ENCODE results near the gene SMIM36. TPM values are rescaled to one million over a fixed set of nuclear protein-coding genes. Genes with fewer than 3 reads are reported as not detected.

The SMIM36 gene
- total and polyA plus RNA-seq, 2 of the 8 experiments (the other 6 are each of a cell fraction or from before 2014, with no cell fraction given) = not detected

- H2AFZ ChIP-seq (ENCODE audit: low read length) = no peak overlapping the region
- no peak overlapping the region for H2BK20ac ChIP-seq (ENCODE audit: low read length)
- ChIA-PET CTCF (ENCODE audit: partially characterized antibody) (no interaction called here), POLR2A (ENCODE audit: partially characterized antibody) (no interaction called here)
- H3K56ac ChIP-seq (replicated peaks; ENCODE audit: insufficient read length, low read depth, low read length) = no peak overlapping the region
- no peak overlapping the region for H4K5ac ChIP-seq (ENCODE audit: insufficient read length, low read depth, low read length)
- no peaks in the 10 kb centered on the region for H3K36me3 ChIP-seq (ENCODE audit: control insufficient read depth in 2 of 4, insufficient read depth in 4 of 4, low read length in 3 of 4)
- H3K23ac ChIP-seq (ENCODE audit: insufficient read length) = no peak overlapping the region
- H2AK5ac ChIP-seq (ENCODE audit: low read depth, low read length) = no peak overlapping the region
- no peak overlapping the region for H2BK5ac ChIP-seq (ENCODE audit: low read depth, low read length)
- no peak overlapping the region for H3K18ac ChIP-seq (ENCODE audit: extremely low read depth, low read length)
- no peaks in the 10 kb centered on the region for H3K79me1 ChIP-seq (ENCODE audit: low read depth, low read length)
- no peak overlapping the region for H3K27ac ChIP-seq (ENCODE audit: low read depth, low read length)
- no peak overlapping the region for H3K14ac ChIP-seq (ENCODE audit: insufficient read length)
- no peak overlapping the region for H3K4me2 ChIP-seq (ENCODE audit: insufficient read depth in 1 of 2, low read depth in 2 of 2, low read length in 2 of 2)
- no peak overlapping the region for H4K8ac ChIP-seq (ENCODE audit: extremely low read depth, insufficient read depth, low read length)
- no peak overlapping the region for H2BK12ac ChIP-seq (ENCODE audit: low read depth, low read length)
- H2BK120ac ChIP-seq (replicated peaks; ENCODE audit: low read depth, low read length) = no peak overlapping the region
- no peaks in the 10 kb centered on the region for H3K9me3 ChIP-seq (ENCODE audit: insufficient read depth in 2 of 2, low read depth in 1 of 2, low read length in 1 of 2)
- H4K20me1 ChIP-seq (replicated peaks in 1 of 2; ENCODE audit: control insufficient read depth in 1 of 2, insufficient read depth in 2 of 2, low read length in 2 of 2) = no peaks in the 10 kb centered on the region
- no peaks in the 10 kb centered on the region; the same call in 1 of the 2 replicates for H3K23me2 ChIP-seq (ENCODE audit: low read depth, low read length)
- 100% methylated on average over 1 of the region's 1 CpG; no CpG with 5 or more reads in 1 of the 2 experiments for whole genome bisulfite sequencing, 2 experiments (ENCODE audit: extremely low coverage in 1 of 2, insufficient coverage in 1 of 2, insufficient read length in 1 of 2, insufficient replicate concordance in 2 of 2, low coverage in 1 of 2, low lambda C conversion rate in 2 of 2, missing lambda C conversion rate in 1 of 2)
- no peaks in the 10 kb centered on the region for H3K27me3 ChIP-seq (replicated peaks in 1 of 4; ENCODE audit: control insufficient read depth in 3 of 4, extremely low read depth in 1 of 4, insufficient read depth in 3 of 4, low read length in 3 of 4)
- H4K91ac ChIP-seq (replicated peaks; ENCODE audit: insufficient read length, low read length) = no peak overlapping the region
- H3K4ac ChIP-seq (replicated peaks; ENCODE audit: insufficient read length, low read depth, low read length) = no peak overlapping the region
- FAIRE-seq (no peak), DNase-seq (ENCODE audit: low read depth in 1 of 2, low spot score in 2 of 2) (no peak)
- no peak overlapping the region for H3K9ac ChIP-seq (replicated peaks in 1 of 4; ENCODE audit: extremely low read depth in 1 of 4, low read depth in 3 of 4, low read length in 3 of 4)
- H3K4me3 ChIP-seq (ENCODE audit: extremely low read depth in 1 of 4, insufficient read depth in 2 of 4, low read depth in 3 of 4, low read length in 4 of 4) = no peak overlapping the region
- H2BK15ac ChIP-seq (ENCODE audit: low read length) = no peak overlapping the region
- no peaks in the 10 kb centered on the region for H3K79me2 ChIP-seq (ENCODE audit: control insufficient read depth in 1 of 2, insufficient read depth in 2 of 2, low read length in 2 of 2)
- peaks cover 3 to 6% (median 5%) of the 10 kb centered on the region in 4 experiments; a peak in 6 of 7 replicates for H3K4me1 ChIP-seq (replicated peaks in 1 of 4; ENCODE audit: control insufficient read depth in 3 of 4, insufficient read depth in 4 of 4, low read length in 3 of 4)
- no peak for TF ChIP-seq POLR2AphosphoS5 (IDR thresholded peaks at IDR 0.05; ENCODE audit: low read depth, low read length)
- TF ChIP-seq RXRA (IDR thresholded peaks at IDR 0.05; ENCODE audit: insufficient read depth, low read depth, low read length) = no peak
- TF ChIP-seq YY1 (IDR thresholded peaks at IDR 0.05; ENCODE audit: low read depth, low read length) = no peak
- TF ChIP-seq CHD2 (IDR thresholded peaks at IDR 0.05; ENCODE audit: low read length) = no peak
- TF ChIP-seq SP4 (IDR thresholded peaks at IDR 0.05; ENCODE audit: low read length) = no peak
- TF ChIP-seq NANOG (IDR thresholded peaks at IDR 0.05; ENCODE audit: insufficient read depth, low read depth, low read length, poor library complexity, severe bottlenecking) = no peak
- TF ChIP-seq HDAC6 (IDR thresholded peaks at IDR 0.05; ENCODE audit: low read depth, low read length) = no peak
- TF ChIP-seq, protein P1, sequence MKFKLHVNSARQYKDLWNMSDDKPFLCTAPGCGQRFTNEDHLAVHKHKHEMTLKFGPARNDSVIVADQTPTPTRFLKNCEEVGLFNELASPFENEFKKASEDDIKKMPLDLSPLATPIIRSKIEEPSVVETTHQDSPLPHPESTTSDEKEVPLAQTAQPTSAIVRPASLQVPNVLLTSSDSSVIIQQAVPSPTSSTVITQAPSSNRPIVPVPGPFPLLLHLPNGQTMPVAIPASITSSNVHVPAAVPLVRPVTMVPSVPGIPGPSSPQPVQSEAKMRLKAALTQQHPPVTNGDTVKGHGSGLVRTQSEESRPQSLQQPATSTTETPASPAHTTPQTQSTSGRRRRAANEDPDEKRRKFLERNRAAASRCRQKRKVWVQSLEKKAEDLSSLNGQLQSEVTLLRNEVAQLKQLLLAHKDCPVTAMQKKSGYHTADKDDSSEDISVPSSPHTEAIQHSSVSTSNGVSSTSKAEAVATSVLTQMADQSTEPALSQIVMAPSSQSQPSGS (IDR thresholded peaks at IDR 0.05; ENCODE audit: low read length) = no peak
- no peak for TF ChIP-seq CREB1 (IDR thresholded peaks at IDR 0.05)
- no peak for TF ChIP-seq FOSL1 (IDR thresholded peaks at IDR 0.05; ENCODE audit: insufficient read depth, low read depth, low read length)
- TF ChIP-seq JUN (IDR thresholded peaks at IDR 0.05; ENCODE audit: low read depth, low read length) = no peak
- no peak for TF ChIP-seq EP300 (IDR thresholded peaks at IDR 0.05; ENCODE audit: borderline replicate concordance in 1 of 2, low read depth in 2 of 2, low read length in 2 of 2)
- no peak for TF ChIP-seq KDM4A (IDR thresholded peaks at IDR 0.05; ENCODE audit: low read depth, low read length, severe bottlenecking)
- TF ChIP-seq GTF2F1 (IDR thresholded peaks at IDR 0.05; ENCODE audit: borderline replicate concordance, low read depth, low read length) = no peak
Observed at GRCh38 chr17:55462234-55462633, 49.0 kb downstream of the SMIM36 start.

Measured in H1 (cell line).